ENCODE data around the gene PRPF18. TPM values are rescaled to one million over a fixed set of nuclear protein-coding genes. Genes with fewer than 3 reads are reported as not detected.
"Not testable (repeated sequence)": the region's sequence is repeated elsewhere in the genome, so short reads cannot be mapped to it uniquely, and the experiment has no call there.

Gene PRPF18
- total RNA-seq (2014; rRNA removed; shearing (Covaris generic)), result 48.2 and 57.8 TPM in 2 replicates

GRCh38 chr10:13586676-13587355 lies at the start of gene PRPF18:
PRPF18 (plus strand) TSS chr10:13586965; CDS start chr10:13587087, 122 bp downstream.
- DNase-seq (ENCODE audit: low spot score), result peak; percentile 94

GRCh38 chr10:13537985-13538384 lies 48.8 kb upstream of the PRPF18 start:
- not testable (repeated sequence) for DNase-seq (ENCODE audit: low spot score)

GRCh38 chr10:13542533-13542932 lies 44.2 kb upstream of the PRPF18 start:
- no peak for DNase-seq (ENCODE audit: low spot score)

GRCh38 chr10:13550802-13551201 lies 36.0 kb upstream of the PRPF18 start:
- no peak for DNase-seq (ENCODE audit: low spot score)

- DNase-seq (ENCODE audit: low spot score), result no peak
Measured at GRCh38 chr10:13555884-13556510, 30.8 kb upstream of the PRPF18 start.

GRCh38 chr10:13559124-13559700 lies 27.6 kb upstream of the PRPF18 start:
- DNase-seq (ENCODE audit: low spot score), result no peak

- DNase-seq (ENCODE audit: low spot score), result peak; percentile 91
Measured at GRCh38 chr10:13560597-13560996, 26.2 kb upstream of the PRPF18 start.

GRCh38 chr10:13563481-13564445 lies 23.0 kb upstream of the PRPF18 start:
- DNase-seq (ENCODE audit: low spot score), result no peak

GRCh38 chr10:13564576-13564975 lies 22.2 kb upstream of the PRPF18 start:
- DNase-seq (ENCODE audit: low spot score), result no peak

GRCh38 chr10:13567030-13567429 lies 19.7 kb upstream of the PRPF18 start:
- no peak for DNase-seq (ENCODE audit: low spot score)

GRCh38 chr10:13571541-13571940 lies 15.2 kb upstream of the PRPF18 start:
- DNase-seq (ENCODE audit: low spot score), result no peak

- no peak for DNase-seq (ENCODE audit: low spot score)
Measured at GRCh38 chr10:13573960-13574359, 12.8 kb upstream of the PRPF18 start.

- no peak for DNase-seq (ENCODE audit: low spot score)
Measured at GRCh38 chr10:13585195-13585751, 1.5 kb upstream of the PRPF18 start.

GRCh38 chr10:13585943-13586342 lies 822 bp upstream of the PRPF18 start:
- DNase-seq (ENCODE audit: low spot score), result no peak

- no peak for DNase-seq (ENCODE audit: low spot score)
Measured at GRCh38 chr10:13587391-13587790, 626 bp downstream of the PRPF18 start.

- DNase-seq (ENCODE audit: low spot score), result no peak
Measured at GRCh38 chr10:13589316-13589715, 2.6 kb downstream of the PRPF18 start.

GRCh38 chr10:13590886-13591285 lies 4.1 kb downstream of the PRPF18 start:
- DNase-seq (ENCODE audit: low spot score), result no peak

GRCh38 chr10:13592306-13592705 lies 5.5 kb downstream of the PRPF18 start:
- DNase-seq (ENCODE audit: low spot score), result no peak

GRCh38 chr10:13593535-13593934 lies 6.8 kb downstream of the PRPF18 start:
- no peak for DNase-seq (ENCODE audit: low spot score)

GRCh38 chr10:13594641-13595040 lies 7.9 kb downstream of the PRPF18 start:
- DNase-seq (ENCODE audit: low spot score), result no peak

GRCh38 chr10:13597909-13598308 lies 11.1 kb downstream of the PRPF18 start:
- DNase-seq (ENCODE audit: low spot score), result no peak

Measured in A172 (cell line).